HG02798 (cell line): ENCODE results near the gene CCL19.

Source experiments
- ATAC-seq: cut with Tn5 transposase; IDR thresholded peaks from one replicate; pipeline ENCODE4 v1.9.1; 2021; ENCODE audit warnings: mild to moderate bottlenecking; ENCODE audit not compliant: unreplicated experiment, poor library complexity

CCL19 gene

DNA sequence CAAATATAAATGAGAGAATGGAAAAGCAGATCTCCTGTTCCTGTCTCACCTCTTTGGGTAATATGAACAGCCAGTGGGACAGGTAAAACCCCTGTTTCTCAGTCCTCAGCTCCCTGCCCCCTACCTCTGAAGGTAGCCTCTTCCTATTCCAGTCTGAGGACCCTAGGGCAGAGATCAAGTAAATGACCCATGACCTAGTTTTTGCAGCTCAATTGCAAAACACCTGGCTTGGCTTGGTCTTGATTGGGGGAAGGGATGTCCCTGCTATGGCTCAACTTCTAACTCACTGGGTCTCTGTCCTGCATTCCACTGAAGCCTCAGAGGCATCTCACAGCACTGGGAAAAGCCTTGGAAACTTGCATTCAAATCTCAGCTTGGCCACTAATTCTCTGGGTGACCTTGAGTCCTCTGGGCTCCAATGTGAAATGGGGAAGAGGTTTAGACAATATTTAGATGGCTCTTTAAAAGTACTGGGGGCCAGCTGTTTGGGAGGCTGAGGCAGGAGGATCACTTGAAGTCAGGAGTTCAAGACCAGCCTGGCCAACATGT is 46.2 kb downstream of the CCL19 start:
- ATAC-seq = no peak

DNA sequence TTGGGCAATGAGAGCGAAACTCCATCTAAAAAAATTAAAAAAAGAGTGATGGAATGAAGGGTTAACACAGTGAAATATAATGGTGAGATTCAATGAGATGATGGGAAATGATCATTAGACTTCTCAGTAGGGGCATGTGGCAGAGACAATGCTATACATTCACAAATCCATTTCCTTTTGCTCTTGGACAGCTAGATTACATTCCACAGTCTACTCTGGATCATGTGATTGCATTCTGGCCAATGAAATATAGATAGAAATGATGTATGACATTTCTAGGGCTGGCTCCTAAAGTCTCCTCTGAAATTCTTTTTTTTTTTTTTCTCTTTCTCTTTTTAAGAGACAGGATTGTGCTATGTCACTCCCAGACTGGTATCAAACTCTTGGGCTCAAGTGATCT is 48.4 kb downstream of the CCL19 start:
- no peak for ATAC-seq
